GM19099 (cell line): ENCODE data around the gene SPOCD1.

ENCODE experiments used
- POLR2A ChIP-seq: IDR thresholded peaks from 3 replicates; pipeline ENCODE4 v1.6.1; 2011; ENCODE audit warnings: low read depth; ENCODE audit not compliant: insufficient read length; ENCODE audit errors: extremely low read depth

The SPOCD1 gene

DNA sequence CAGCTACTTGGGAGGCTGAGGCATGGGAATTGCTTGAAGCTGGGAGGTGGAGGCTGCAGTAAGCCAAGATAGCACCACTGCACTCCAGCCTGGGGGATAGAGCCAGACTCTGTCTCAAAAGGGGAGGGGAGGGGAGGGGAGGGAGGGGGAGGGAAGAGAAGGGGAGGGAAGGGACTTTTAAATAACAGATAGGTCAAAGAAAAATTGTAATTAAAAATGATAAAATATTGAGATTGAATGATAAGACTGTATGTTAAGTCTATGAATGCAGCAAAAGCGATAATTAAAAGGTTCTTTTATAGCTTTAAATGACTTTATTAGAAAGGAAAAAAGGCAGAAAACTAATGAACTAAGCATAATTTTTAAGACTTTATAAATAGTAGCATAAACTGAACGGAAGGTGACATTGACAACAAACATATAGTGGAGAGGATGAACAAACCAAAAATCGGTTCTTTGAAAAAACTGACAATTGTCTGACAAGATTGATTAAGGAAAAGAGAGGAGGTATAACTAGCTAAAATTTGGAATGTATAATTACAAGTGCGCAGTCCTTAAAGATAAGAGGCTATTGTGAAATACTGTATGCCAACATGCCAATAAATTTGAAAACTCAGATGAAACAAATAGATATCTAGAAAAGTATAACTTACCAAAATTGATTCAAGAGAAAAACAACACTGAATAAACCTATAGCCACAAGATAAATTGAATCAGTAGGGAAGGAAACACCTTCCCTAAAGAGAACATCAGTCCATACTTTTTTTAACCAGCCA is 8.4 kb downstream of the SPOCD1 start:
- no peak for TF ChIP-seq POLR2A

DNA sequence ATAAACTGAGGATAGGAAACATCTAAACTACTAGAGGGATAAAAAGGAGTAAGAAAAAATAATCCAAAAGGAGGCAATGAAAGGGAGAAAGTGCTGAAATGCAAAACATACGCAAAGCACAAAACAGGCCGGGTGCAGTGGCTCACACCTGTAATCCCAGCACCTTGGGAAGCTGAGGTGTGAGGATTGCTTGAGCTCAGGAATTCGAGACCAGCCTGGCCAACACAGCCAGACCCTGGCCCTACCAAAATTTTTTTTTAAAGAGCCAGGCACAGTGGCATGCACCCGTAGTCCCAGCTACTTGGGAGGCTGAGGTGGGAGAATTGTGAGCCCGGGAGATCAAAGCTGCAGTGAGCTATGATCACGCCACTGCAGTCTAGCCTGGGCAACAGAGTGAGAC is 10.5 kb downstream of the SPOCD1 start:
- no peak for TF ChIP-seq POLR2A

DNA sequence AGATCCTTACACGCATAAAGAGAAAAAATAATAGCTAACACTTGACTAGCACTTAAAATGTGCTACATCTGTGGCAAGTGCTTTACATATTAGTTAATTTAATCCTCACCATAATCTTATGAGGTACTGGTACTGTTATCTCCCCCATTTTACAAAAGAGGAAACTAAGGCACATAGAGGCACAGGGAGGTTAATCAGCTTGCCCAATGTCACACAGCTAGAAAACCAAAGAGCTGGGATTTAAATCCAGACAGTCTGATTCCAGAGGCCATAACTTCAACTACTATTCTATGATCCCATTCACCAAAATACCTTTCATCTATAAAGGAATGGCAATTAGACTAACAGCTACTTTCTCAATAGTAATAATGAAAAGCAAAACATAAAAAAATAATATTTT is 11.7 kb downstream of the SPOCD1 start:
- TF ChIP-seq POLR2A = no peak

DNA sequence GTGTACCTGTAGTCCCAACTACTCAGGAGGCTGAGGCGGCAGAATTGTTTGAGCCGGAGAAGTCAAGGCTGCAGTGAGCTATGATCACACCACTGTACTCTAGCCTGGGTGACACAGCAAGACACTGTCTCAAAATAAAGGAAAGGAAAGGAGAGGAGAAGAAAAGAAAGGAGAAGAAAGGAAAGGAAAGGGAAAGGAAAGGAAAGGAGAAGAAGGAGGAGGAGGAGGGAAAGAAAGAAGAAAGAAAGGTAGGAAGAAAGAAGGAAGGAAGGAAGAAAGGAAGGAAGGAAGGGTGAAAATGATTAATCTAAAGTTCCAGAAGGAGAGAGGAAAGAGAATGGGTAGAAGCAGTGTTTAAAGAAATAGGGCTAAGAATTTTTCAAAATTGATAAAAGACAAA is 12.2 kb downstream of the SPOCD1 start:
- no peak for TF ChIP-seq POLR2A

DNA sequence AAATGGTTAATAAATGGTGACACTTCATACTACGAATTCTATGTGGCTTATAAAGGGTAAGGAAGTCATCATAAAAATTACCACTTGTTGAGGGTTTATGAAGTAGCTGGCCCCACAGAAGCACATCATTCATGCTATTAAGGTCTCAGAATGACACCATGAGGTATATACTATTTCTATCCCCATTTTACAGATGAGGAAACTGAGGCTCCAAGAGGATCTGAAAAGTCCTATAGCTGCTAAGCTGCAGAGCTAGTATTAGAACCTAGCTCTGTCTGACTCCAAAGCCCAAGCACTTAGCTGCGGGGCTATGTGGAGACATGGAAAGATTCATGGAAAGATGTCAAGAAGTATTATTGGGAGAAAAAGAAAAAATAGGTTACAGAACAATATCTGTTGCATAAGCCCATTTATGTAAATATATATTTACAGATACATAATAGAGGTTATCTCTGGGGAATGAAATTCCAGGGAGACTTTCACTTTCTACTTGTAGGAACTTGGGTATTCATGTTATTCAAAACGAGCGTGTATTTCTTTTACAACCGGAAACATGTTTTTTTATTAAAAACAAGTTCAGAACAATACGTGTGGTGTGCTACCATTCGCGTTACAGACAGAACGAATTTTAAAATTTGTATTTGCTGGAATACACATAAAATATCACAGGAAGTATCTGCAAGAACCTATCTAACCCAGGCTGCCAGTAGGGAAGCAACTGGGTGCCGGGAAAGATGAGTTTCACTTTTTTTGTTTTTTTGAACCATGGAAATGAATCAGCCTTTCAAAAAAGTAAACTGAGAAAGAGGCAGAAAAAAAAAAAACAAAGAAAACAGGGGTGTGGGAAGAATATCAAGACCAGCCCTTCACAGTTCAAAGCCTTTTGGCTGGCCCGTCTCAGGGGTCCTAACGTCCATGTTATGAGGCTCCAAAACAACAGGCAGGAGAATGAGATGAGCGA is 13.4 kb downstream of the SPOCD1 start:
- TF ChIP-seq POLR2A = no peak

DNA sequence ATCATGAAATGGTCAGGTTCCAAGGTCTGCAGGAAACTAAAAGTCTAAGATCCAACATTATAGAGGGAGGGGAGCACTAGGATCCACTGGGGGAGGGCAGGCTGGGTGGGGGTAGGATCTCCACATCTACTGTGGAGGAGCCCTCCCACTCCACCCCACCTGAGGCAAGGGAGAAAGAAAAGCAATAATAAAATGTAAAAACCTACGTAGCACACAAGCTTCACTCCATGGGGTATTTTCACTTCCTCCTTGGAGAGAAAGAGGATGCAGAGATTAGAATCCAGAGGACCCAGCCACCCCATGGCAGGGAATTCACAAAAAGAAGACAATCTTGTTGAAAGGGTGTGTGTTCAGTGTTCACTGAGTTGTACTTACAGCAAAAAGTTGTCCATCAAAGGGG is 14.4 kb downstream of the SPOCD1 start:
- no peak for TF ChIP-seq POLR2A

DNA sequence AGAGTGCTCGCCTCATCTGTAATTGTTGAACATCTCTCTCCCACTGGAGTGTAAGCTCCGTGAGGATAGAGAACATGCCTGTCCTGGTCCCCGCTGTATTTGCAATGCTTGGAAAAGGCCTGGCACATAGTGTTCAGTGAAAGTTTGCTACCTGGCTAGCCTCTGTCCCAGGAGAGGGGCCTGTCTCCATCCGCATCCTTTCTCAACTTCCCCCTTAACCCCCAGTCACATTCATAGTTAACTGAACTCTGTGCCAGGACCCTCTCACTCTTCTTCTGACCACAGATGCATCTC is 15.2 kb downstream of the SPOCD1 start:
- no peak for TF ChIP-seq POLR2A

DNA sequence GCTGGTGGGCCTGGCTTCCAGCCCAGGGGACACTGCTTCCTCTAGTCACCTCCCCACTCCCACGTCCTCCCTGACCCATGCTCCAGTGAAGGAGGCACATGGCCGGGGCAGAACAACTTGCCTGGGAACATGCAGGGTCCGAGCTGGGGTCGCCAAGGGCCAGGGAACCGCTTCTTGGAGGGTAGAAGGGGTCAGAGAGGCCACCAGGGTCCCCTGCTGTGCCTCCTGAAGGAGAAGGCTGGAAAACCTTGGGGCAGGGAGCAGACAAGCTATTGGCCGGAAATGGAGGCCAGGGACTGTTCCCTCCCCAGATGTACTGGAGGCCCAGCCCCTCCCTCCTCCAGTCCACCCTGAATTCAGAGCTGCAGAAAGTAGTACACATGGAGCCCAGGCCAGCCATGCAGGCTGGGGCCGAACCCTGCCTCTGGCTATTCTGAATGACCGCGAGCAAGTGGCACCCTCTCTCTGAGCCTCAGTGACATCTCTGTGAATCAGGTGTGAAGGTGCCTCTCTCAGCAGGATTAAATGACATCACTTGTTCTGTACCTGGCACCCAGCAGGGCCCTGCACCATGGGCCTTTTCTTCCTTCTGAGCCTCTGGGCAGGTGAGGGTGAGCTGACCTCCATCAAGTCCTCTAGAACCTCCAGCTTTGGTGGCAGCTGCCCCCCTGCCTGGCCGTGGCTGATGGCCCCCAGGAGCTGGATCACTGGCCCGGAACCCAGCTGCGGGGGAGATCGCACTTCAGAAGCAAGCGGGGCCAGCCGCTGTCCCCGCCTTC is 15.7 kb downstream of the SPOCD1 start:
- TF ChIP-seq POLR2A = no peak

DNA sequence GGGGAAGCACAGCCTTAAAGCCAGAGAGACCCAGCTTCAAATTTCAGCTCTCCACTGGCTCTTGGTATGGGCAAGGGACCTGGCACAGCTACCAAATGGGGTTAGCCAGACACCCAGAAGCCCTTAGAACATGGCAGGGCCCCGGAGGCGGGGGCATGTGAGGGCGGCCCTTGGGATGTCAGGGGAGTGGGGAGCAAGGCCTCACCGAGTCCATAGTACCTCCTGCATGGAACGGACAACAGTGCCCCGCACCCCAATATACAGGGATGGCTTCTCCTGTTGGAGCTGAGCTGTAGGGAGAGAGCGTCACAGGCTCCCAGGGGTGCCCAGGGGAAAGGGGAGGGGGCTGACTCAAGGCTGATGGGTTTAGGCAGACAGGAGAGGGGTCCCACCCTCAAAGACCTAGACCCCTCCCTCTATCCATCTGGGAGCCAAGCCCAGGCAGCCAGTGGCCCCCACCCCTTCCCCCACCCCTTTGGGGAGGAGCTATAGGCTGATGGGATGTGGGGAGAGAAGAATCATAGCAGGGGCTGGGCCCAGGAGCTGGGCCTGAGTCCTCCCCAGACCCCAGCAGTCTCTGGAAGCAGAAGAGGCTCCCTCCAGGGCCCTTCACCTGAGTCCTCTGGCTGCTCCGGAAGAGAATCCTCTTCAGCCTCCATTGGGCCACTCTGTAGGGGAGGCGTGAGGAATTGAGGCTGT is 16.5 kb downstream of the SPOCD1 start:
- no peak for TF ChIP-seq POLR2A

DNA sequence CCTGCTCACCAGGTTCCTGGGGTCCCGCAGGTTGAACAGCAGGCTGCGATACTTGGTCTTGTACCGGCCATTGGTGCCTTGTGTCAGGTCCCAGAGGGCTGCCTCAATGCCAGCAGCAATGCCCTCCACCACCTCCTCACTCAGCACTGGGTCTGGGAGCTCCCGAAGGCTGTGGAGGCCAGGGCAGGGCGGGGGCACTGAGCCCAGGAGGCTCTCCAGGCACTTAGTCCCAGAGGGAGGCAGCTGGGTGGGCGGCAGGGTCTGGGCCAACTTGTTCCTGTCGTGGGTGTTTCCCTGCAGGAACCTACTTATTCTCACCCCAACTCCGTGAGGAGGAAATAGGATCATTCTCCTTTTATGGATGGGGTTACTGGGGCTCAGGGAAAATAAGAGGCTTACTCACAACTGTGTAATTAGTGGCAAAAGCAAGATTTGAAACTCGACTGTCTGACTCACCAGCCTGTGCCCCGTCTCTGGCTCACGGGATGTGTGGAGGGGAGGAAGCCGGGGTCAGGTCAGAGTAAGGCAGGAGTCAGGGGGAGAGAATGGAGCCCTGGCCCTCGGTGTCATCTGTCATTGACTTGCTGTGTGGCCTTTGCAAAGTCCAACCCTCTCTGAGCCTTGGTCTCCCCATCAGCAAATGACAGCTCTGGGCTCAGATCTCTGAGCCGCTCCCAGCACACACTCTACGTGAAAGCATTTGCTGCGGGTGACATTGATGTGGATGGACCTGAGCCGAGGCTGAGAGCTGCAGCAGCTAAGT is 17.2 kb downstream of the SPOCD1 start:
- no peak for TF ChIP-seq POLR2A

DNA sequence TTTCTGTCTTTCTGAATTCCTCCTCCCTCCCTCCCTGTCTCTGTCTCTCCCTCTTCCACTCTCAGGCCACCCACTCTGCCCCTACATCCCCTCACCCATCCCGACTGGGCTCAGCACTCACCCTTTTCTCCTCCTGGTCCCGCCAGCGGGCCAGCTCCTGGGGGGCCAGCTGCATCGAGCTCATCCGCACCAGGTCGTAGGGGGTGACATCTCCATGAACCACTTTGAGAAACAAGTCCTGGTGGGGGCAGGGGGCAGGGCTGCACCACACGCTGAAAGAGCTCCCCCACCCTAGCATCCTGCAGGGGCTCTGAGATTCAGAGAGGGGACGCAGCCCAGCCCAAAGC is 17.8 kb downstream of the SPOCD1 start:
- TF ChIP-seq POLR2A = no peak

DNA sequence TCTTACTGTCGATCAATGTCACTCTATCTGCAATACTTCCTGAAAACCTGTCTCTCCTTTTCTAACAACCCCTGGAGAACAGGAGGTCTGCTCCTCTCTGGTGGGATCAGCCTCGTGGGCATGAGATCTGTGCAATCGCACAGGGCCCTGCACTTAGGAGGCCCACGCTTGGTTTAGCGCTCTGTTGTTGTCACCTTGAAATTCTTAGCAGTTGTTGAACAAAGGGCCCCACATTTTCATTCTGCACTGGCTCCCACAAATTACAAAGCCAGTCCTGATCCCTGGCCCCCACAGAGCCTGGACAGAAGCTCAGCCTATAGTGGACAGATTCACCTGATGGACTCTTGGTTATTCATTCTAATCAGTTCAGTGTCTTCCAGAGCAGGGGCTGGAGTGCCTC is 18.6 kb downstream of the SPOCD1 start:
- no peak for TF ChIP-seq POLR2A

DNA sequence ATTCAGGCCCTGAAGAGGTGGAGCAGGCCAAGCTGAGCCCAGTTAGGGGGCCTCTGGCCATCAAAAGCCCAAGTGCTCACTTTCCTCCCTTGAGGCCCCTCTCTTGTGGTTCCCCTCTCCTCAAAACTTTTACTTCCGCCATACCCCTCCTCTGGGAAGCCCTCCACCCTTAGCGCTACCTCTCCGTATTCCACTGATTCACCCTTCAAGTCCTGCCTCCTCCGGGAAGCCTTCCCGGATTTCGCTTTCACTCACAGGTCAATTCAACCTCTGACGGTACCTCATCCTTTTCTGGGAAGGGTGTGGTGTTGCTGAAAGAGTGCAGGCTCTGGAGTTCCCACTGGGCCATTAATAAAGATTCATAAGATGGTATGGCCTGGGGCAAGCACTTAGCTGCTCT is 19.1 kb downstream of the SPOCD1 start:
- no peak for TF ChIP-seq POLR2A
